Heart left ventricle (tissue), 13 donors: Measurements from ENCODE around the gene CACNA1D.

Source experiments
- CTCF ChIP-seq, 12 donors: fragments of 200-600 bp; sonication (generic) in 4 of 12; IDR thresholded peaks; one replicate each; pipeline versions ENCODE4 v1.5.0 to v1.8.0; 2018 to 2022; ENCODE audit warnings: antibody characterized with exemption in 12 of 12, mild to moderate bottlenecking in 5 of 12
- POLR2A ChIP-seq, 2 donors: fragments of 450-650 bp; IDR thresholded peaks; one replicate each; pipeline ENCODE4 v1.6.1; 2017; ENCODE audit warnings: antibody characterized with exemption in 2 of 2, mild to moderate bottlenecking in 2 of 2, moderate library complexity in 2 of 2
- donor health status: ischemic (EF 13 %, LVEDD 7.1; RV severe dilation, severe dysfunction).
- donor health status: DM: no; HTN: yes; CAD: no.
- donor health status: DM: no; HTN: no; CAD: no.
- donor health status: ischemic (EF 25% LVEDD 6.9; RV normal size, moderate dysfunction).
- donor health status: ischemic (EF 25% LVEDD 5.7; RV mildly dilated, moderate dysfunction).
- donor health status: ischemic (EF 35%, LVEDD 5.7; RV mildly dilated, moderate dysfunction).
- donor health status: nonischemic (EF 11% LVEDD 7.7; RV severe dilation, severe dysfunction).
- donor health status: DM: yes; HTN: yes; CAD: no.
- donor health status: PGD.
- donor health status: ischemic (EF 29% LVEDD 5.4; RV normal size, mild dysfunction).
- donor health status: nonischemic (EF 23%, LVEDD 6.1; RV moderate dilation, normal function).

DNA sequence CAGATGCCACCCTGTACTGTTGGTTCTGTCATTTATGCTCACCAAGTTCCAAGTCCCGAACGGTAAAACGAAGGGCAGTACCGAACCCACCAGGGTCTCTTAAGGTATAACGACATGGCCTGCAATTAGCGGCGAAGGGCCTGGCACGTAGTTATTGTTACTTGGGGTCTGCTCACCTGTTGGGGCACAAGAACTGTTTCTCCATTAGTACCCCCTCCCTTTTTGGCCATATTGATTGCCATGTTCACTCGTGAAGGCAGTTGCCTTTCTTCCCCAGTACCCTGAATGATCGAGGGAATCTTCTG is 352.4 kb downstream of the CACNA1D start:
- TF ChIP-seq CTCF (IDR thresholded peaks at IDR 0.05) (no peak), POLR2A (IDR thresholded peaks at IDR 0.05) (no peak)
